Gastroesophageal sphincter (tissue), 4 donors: ENCODE measurements around the gene MRPL23. TPM values are rescaled to one million over a fixed set of nuclear protein-coding genes. Genes with fewer than 3 reads are reported as not detected.

Source experiments
- ATAC-seq: fragments of 150-250 bp; one replicate; pipeline ENCODE4 v1.9.1; 2016; ENCODE audit warnings: mild to moderate bottlenecking, moderate library complexity
- H3K27ac ChIP-seq, 4 donors: fragments of 200-600 bp; sonication (generic) in 3 of 4; 1 replicate in 3 of 4; 2 replicates in 1 of 4; pipeline ENCODE4 v1.5.1; 2016 to 2019
- H3K27me3 ChIP-seq: fragments of 200-600 bp; sonication (generic); one replicate; pipeline ENCODE4 v1.5.1; 2019
- H3K36me3 ChIP-seq, 2 donors: fragments of 200-600 bp; sonication (generic); one replicate each; pipeline ENCODE4 v1.5.1; 2019; ENCODE audit warnings: control low read depth in 1 of 2
- H3K4me1 ChIP-seq, 3 donors: fragments of 200-600 bp; sonication (generic); 1 replicate in 2 of 3; 2 replicates in 1 of 3; pipeline ENCODE4 v1.5.1; 2016 to 2019; ENCODE audit warnings: control low read depth in 2 of 3
- H3K4me3 ChIP-seq, 2 donors: fragments of 200-600 bp; sonication (generic); one replicate each; pipeline ENCODE4 v1.5.1; 2019; ENCODE audit warnings: mild to moderate bottlenecking in 1 of 2, moderate library complexity in 1 of 2
- H3K9me3 ChIP-seq, 3 donors: fragments of 200-600 bp; sonication (generic); one replicate each; pipeline ENCODE4 v1.5.1; 2017 to 2019; ENCODE audit warnings: control low read depth in 2 of 3
- EP300 ChIP-seq: sonication (generic); formaldehyde crosslinking; IDR thresholded peaks from one replicate; pipeline ENCODE4 v1.6.1; 2017; ENCODE audit warnings: antibody characterized with exemption, mild to moderate bottlenecking
- POLR2A ChIP-seq, 2 donors: fragments of 450-650 bp; IDR thresholded peaks; one replicate each; pipeline ENCODE4 v1.6.1; 2017; ENCODE audit warnings: antibody characterized with exemption in 2 of 2, mild to moderate bottlenecking in 2 of 2, moderate library complexity in 1 of 2
- POLR2AphosphoS5 ChIP-seq: sonication (generic); formaldehyde crosslinking; IDR thresholded peaks from one replicate; pipeline ENCODE4 v1.6.1; 2017; ENCODE audit warnings: antibody characterized with exemption
- WGBS, 2 donors: methylation state at CpG; one replicate each; pipeline ENCODE4 v1.1.5; 2018; ENCODE audit warnings: low coverage in 1 of 2; 5-methylcytosine and 5-hydroxymethylcytosine counted together
- total RNA-seq, 4 donors: library from RNA; depleted of rRNA; stranded (reverse); fragments of >200 nt; gene quantifications; one replicate each; pipeline ENCODE4 v1.1.0, GENCODE V29; 2016
- TF ChIP-seq, protein P1 (sequence below), 4 experiments: fragments of 200-600 bp in 2 of 4; fragments of 450-650 bp in 2 of 4; sonication (generic) in 1 of 4; IDR thresholded peaks; one replicate each; pipeline ENCODE4 v1.5.1; 2017 to 2019; ENCODE audit warnings: antibody characterized with exemption in 4 of 4, mild to moderate bottlenecking in 2 of 4, moderate library complexity in 2 of 4

MRPL23 gene
- 100 to 1,000 TPM in 2 of 4 donors, 10 to 100 TPM in 2; 87.0 to 132 (median 106) TPM for total RNA-seq

DNA sequence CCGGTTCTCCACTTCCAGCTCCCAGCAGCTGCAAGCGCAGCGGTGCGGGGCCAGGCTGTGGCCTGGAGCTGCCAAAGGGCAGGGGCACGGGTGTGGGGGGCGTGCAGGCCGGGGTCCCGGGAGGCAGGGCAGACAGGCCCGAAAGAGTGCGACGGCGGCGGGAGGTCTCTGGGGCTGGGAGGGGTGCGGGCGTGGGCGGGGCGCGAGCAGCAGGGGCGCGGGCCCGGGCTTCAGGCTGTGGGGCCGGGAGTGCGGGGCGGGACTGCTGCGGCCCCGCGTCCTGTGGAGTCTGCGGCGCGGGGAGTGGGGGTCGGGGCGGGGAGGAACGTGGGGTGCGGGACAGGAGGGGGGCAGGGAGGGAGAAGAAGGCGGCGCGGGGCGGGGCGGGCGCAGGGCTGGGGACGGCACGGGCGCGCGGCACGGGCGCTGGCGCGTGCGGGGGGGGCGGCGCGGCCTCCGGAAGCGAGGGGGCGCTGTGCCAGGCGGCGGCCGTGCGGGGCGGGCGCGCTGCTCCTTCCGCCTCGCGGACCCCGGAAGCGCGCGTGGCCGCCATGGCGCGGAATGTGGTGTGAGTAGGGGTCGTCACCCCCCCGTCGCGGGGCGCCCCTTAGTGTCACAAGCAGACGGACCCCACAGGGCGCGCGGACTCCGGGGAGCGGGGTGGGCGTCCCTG, at the start of gene MRPL23:
Gene MRPL23, plus strand, starts transcription at position 521 of the 673 bp plus-strand sequence. Its CDS starts 31 bp downstream, at position 552.
- Histone ChIP-seq H3K4me1 (no peaks in the 10 kb centered on the region), H3K36me3 (no peaks in the 10 kb centered on the region), H3K4me3 (no peak within 1 kb of the TSS), H3K9me3 (no peaks in the 10 kb centered on the region), H3K27ac (no peak within 1 kb of the TSS), H3K27me3 (no peaks in the 10 kb centered on the region)
- peak; percentile 78 for ATAC-seq
- TF ChIP-seq POLR2A (IDR thresholded peaks at IDR 0.05) (no peak), EP300 (no peak), POLR2AphosphoS5 (no peak)
- TF ChIP-seq, protein P1, sequence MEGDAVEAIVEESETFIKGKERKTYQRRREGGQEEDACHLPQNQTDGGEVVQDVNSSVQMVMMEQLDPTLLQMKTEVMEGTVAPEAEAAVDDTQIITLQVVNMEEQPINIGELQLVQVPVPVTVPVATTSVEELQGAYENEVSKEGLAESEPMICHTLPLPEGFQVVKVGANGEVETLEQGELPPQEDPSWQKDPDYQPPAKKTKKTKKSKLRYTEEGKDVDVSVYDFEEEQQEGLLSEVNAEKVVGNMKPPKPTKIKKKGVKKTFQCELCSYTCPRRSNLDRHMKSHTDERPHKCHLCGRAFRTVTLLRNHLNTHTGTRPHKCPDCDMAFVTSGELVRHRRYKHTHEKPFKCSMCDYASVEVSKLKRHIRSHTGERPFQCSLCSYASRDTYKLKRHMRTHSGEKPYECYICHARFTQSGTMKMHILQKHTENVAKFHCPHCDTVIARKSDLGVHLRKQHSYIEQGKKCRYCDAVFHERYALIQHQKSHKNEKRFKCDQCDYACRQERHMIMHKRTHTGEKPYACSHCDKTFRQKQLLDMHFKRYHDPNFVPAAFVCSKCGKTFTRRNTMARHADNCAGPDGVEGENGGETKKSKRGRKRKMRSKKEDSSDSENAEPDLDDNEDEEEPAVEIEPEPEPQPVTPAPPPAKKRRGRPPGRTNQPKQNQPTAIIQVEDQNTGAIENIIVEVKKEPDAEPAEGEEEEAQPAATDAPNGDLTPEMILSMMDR (IDR thresholded peaks at IDR 0.05) = no peak
- no CpG with 5 or more reads among the region's 85 CpGs for WGBS, 2 donors

DNA sequence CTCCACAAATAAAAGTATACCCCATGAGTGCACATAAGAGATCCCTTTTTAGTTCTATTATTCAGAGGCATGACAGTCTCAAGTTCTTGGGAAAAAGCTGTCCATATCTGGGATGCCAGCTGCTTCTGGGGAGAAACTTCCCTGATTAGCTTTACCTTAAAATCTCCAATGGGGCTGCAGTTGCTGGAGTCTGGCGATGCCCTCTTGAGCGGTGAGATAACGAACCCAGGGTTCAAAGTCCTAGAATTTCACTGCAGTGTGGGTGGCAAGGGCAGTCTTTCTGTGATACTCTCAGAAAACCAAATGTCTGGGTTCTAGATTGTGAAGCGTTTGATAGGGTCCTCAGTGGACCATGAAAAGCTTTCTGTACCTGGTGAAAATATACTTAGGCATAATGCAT, 48.0 kb upstream of the MRPL23 start:
- no peak for ATAC-seq
- Histone ChIP-seq H3K4me3 (no peak overlapping the region), H3K4me1 (no peaks in the 10 kb centered on the region), H3K9me3 (no peaks in the 10 kb centered on the region), H3K36me3 (no peaks in the 10 kb centered on the region), H3K27me3 (peaks cover 5% of the 10 kb centered on the region), H3K27ac (no peak overlapping the region)
- WGBS, 2 donors = 100% methylated on average over 1 of the region's 4 CpGs; no CpG with 5 or more reads in 1 of the 2 donors
- TF ChIP-seq POLR2AphosphoS5 = no peak
- TF ChIP-seq, protein P1 (IDR thresholded peaks at IDR 0.05) = no peak
- no peak for TF ChIP-seq POLR2A (IDR thresholded peaks at IDR 0.05)
- no peak for TF ChIP-seq EP300

DNA sequence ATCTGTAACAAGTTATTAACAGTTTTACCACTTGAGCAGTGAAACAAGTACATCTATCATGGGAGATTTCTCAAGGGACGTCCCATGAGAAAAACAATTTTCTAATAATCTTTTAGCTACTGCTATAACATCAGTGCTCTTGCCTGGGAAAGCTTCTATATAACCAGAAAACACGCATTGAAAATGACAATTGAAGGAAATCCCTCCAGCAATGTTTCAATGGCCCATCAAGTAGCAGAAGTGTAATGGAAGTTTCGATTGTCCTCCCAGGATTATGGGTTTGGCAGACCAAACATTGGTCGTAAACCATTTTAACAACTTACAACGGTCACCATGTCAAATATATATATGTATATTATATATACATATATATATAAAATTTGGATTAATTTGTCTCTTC, 47.4 kb upstream of the MRPL23 start:
- TF ChIP-seq POLR2AphosphoS5 = no peak
- TF ChIP-seq POLR2A (IDR thresholded peaks at IDR 0.05) = no peak
- TF ChIP-seq, protein P1 (IDR thresholded peaks at IDR 0.05) = no peak
- no peak for TF ChIP-seq EP300
- ATAC-seq = no peak
- no peak overlapping the region for H3K27ac ChIP-seq
- no peak overlapping the region for H3K4me3 ChIP-seq
- no peaks in the 10 kb centered on the region for H3K36me3 ChIP-seq
- WGBS, 2 donors = 83 to 85% methylated on average over 5 of the region's 5 CpGs
- H3K27me3 ChIP-seq = peaks cover 5% of the 10 kb centered on the region
- no peaks in the 10 kb centered on the region for H3K9me3 ChIP-seq
- no peaks in the 10 kb centered on the region for H3K4me1 ChIP-seq

DNA sequence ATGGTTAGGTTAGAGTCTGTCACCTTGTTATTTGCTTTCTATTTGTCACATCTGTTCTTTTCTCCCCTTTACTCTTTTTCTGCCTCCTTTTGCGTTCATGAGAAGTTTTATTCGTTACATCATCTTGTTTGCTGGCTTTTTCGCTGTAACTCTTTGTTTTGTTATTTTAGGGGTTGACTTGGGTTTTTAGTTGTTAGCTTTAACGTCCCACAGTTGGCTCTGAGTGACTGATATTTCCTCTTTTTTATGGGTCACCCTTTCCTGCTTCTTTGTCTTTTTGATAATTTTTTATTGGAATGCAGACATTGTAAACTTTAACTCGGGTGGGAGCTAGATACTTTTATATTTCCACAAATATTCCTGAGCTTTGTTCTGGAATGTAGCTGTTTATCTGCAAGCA, 41.0 kb upstream of the MRPL23 start:
- Histone ChIP-seq H3K4me1 (peaks cover 0 to 31% (median 2%) of the 10 kb centered on the region in 3 donors), H3K4me3 (no peak overlapping the region), H3K36me3 (no peaks in the 10 kb centered on the region), H3K27ac (peak overlapping the region in 3 of 4 donors; percentile 37 to 77 (median 63)), H3K9me3 (no peaks in the 10 kb centered on the region), H3K27me3 (no peaks in the 10 kb centered on the region)
- TF ChIP-seq EP300 (no peak), POLR2AphosphoS5 (no peak), POLR2A (IDR thresholded peaks at IDR 0.05) (no peak)
- TF ChIP-seq, protein P1 (IDR thresholded peaks at IDR 0.05) = no peak
- WGBS, 2 donors = 30 to 74% methylated on average over 4 to 5 of the region's 5 CpGs
- no peak for ATAC-seq
